OCI-LY3 (cell line): Measurements from ENCODE around the gene ABCC10.

ENCODE experiments used
- CTCF ChIP-seq: fragments of 200-600, 300-600 bp; sonication (generic); IDR thresholded peaks from 2 replicates; pipeline ENCODE4 v1.5.1; 2014; ENCODE audit warnings: antibody characterized with exemption, low read length, low read depth
- EZH2phosphoT487 ChIP-seq: fragments of 200-600 bp; shearing (Covaris generic); IDR thresholded peaks from 2 replicates; pipeline ENCODE4 v1.6.1; 2018; ENCODE audit warnings: antibody characterized with exemption, mixed run types, low read depth

GRCh38 chr6:43471399-43471798 is 44.1 kb downstream of the ABCC10 start:
- TF ChIP-seq CTCF (no peak), EZH2phosphoT487 (no peak)
